ENCODE data around the gene DCP2. TPM values are rescaled to one million over a fixed set of nuclear protein-coding genes. Genes with fewer than 3 reads are reported as not detected.
A peak's percentile ranks its signal among the peaks of the same experiment; 100 is the strongest.

The DCP2 gene
- total and polyA plus RNA-seq, 2 donors, result 6.1 to 102 TPM

- WGBS, result 87% methylated on average over 1 of the region's 1 CpG
- no peak for DNase-seq (ENCODE audit: extremely low spot score)
- Histone ChIP-seq H3K4me1 (ENCODE audit: insufficient read depth) (no peaks in the 10 kb centered on the region), H3K27ac (ENCODE audit: low read depth) (no peak overlapping the region), H3K36me3 (ENCODE audit: insufficient read depth) (no peaks in the 10 kb centered on the region), H3K4me3 (ENCODE audit: low read depth, low read length) (no peak overlapping the region)
Measured at GRCh38 chr5:112974901-112975300, 1.7 kb upstream of the DCP2 start.

GRCh38 chr5:112975721-112976431 is 722 bp upstream of the DCP2 start:
- no peak for DNase-seq (ENCODE audit: extremely low spot score)
- WGBS, result 31% methylated on average over 11 of the region's 11 CpGs
- Histone ChIP-seq H3K4me3 (ENCODE audit: low read depth, low read length) (peak overlapping the region; percentile 78), H3K36me3 (ENCODE audit: insufficient read depth) (no peaks in the 10 kb centered on the region), H3K27ac (ENCODE audit: low read depth) (peak overlapping the region; percentile 25), H3K4me1 (ENCODE audit: insufficient read depth) (no peaks in the 10 kb centered on the region)

GRCh38 chr5:112977440-112977861 is 853 bp downstream of the DCP2 start:
- Histone ChIP-seq H3K27ac (ENCODE audit: low read depth) (peak overlapping the region; percentile 83), H3K4me1 (ENCODE audit: insufficient read depth) (no peaks in the 10 kb centered on the region), H3K36me3 (ENCODE audit: insufficient read depth) (no peaks in the 10 kb centered on the region), H3K4me3 (ENCODE audit: low read depth, low read length) (peak overlapping the region; percentile 78)
- under 1% methylated on average over 16 of the region's 16 CpGs for WGBS
- no peak for DNase-seq (ENCODE audit: extremely low spot score)

- H3K36me3 ChIP-seq (ENCODE audit: insufficient read depth), result no peaks in the 10 kb centered on the region
- no peak for DNase-seq (ENCODE audit: extremely low spot score)
- WGBS, result 20% methylated on average over 2 of the region's 2 CpGs
- no peaks in the 10 kb centered on the region for H3K4me1 ChIP-seq (ENCODE audit: insufficient read depth)
- no peak overlapping the region for H3K27ac ChIP-seq (ENCODE audit: low read depth)
- H3K4me3 ChIP-seq (ENCODE audit: low read depth, low read length), result no peak overlapping the region
Measured at GRCh38 chr5:112978836-112979235, 2.2 kb downstream of the DCP2 start.

GRCh38 chr5:112979723-112980122 is 3.1 kb downstream of the DCP2 start:
- Histone ChIP-seq H3K27ac (ENCODE audit: low read depth) (no peak overlapping the region), H3K4me3 (ENCODE audit: low read depth, low read length) (no peak overlapping the region), H3K4me1 (ENCODE audit: insufficient read depth) (no peaks in the 10 kb centered on the region), H3K36me3 (ENCODE audit: insufficient read depth) (no peaks in the 10 kb centered on the region)
- WGBS, result 70% methylated on average over 3 of the region's 3 CpGs
- no peak for DNase-seq (ENCODE audit: extremely low spot score)

- Histone ChIP-seq H3K4me3 (ENCODE audit: low read depth, low read length) (no peak overlapping the region), H3K36me3 (ENCODE audit: insufficient read depth) (no peaks in the 10 kb centered on the region), H3K27ac (ENCODE audit: low read depth) (no peak overlapping the region), H3K4me1 (ENCODE audit: insufficient read depth) (no peaks in the 10 kb centered on the region)
- 84% methylated on average over 2 of the region's 2 CpGs for WGBS
- no peak for DNase-seq (ENCODE audit: extremely low spot score)
Measured at GRCh38 chr5:112983363-112983762, 6.8 kb downstream of the DCP2 start.

GRCh38 chr5:112986224-112986623 is 9.6 kb downstream of the DCP2 start:
- 89% methylated on average over 4 of the region's 4 CpGs for WGBS
- H3K36me3 ChIP-seq (ENCODE audit: insufficient read depth), result no peaks in the 10 kb centered on the region

GRCh38 chr5:112995764-112996618 is 19.4 kb downstream of the DCP2 start:
- peaks cover 5% of the 10 kb centered on the region for H3K36me3 ChIP-seq (ENCODE audit: insufficient read depth)
- WGBS, result 24% methylated on average over 7 of the region's 7 CpGs

More at GRCh38 chr5:112986224-112986623, 9.6 kb downstream of the DCP2 start:
- H3K4me1 ChIP-seq (ENCODE audit: insufficient read depth), result no peaks in the 10 kb centered on the region
- H3K27ac ChIP-seq (ENCODE audit: low read depth), result no peak overlapping the region
- no peak for DNase-seq (ENCODE audit: extremely low spot score)
- no peak overlapping the region for H3K4me3 ChIP-seq (ENCODE audit: low read depth, low read length)

GRCh38 chr5:112996830-112997374 is 20.3 kb downstream of the DCP2 start:
- no peaks in the 10 kb centered on the region for H3K4me1 ChIP-seq (ENCODE audit: insufficient read depth)
- WGBS, result 76% methylated on average over 4 of the region's 4 CpGs

More at GRCh38 chr5:112995764-112996618, 19.4 kb downstream of the DCP2 start:
- Histone ChIP-seq H3K4me3 (ENCODE audit: low read depth, low read length) (no peak overlapping the region), H3K27ac (ENCODE audit: low read depth) (no peak overlapping the region), H3K4me1 (ENCODE audit: insufficient read depth) (no peaks in the 10 kb centered on the region)
- peak; percentile 45 for DNase-seq (ENCODE audit: extremely low spot score)

GRCh38 chr5:112998296-112998695 is 21.7 kb downstream of the DCP2 start:
- no peak overlapping the region for H3K27ac ChIP-seq (ENCODE audit: low read depth)
- peaks cover 10% of the 10 kb centered on the region for H3K36me3 ChIP-seq (ENCODE audit: insufficient read depth)
- WGBS, result 86% methylated on average over 4 of the region's 4 CpGs
- no peak for DNase-seq (ENCODE audit: extremely low spot score)
- no peaks in the 10 kb centered on the region for H3K4me1 ChIP-seq (ENCODE audit: insufficient read depth)
- no peak overlapping the region for H3K4me3 ChIP-seq (ENCODE audit: low read depth, low read length)

More at GRCh38 chr5:112996830-112997374, 20.3 kb downstream of the DCP2 start:
- H3K36me3 ChIP-seq (ENCODE audit: insufficient read depth), result peaks cover 8% of the 10 kb centered on the region
- no peak for DNase-seq (ENCODE audit: extremely low spot score)
- H3K4me3 ChIP-seq (ENCODE audit: low read depth, low read length), result no peak overlapping the region
- no peak overlapping the region for H3K27ac ChIP-seq (ENCODE audit: low read depth)

GRCh38 chr5:113000466-113000865 is 23.9 kb downstream of the DCP2 start:
- H3K4me1 ChIP-seq (ENCODE audit: insufficient read depth), result no peaks in the 10 kb centered on the region
- 93% methylated on average over 2 of the region's 2 CpGs for WGBS

GRCh38 chr5:113002423-113002822 is 25.8 kb downstream of the DCP2 start:
- Histone ChIP-seq H3K4me3 (ENCODE audit: low read depth, low read length) (no peak overlapping the region), H3K36me3 (ENCODE audit: insufficient read depth) (peaks cover 5% of the 10 kb centered on the region), H3K4me1 (ENCODE audit: insufficient read depth) (no peaks in the 10 kb centered on the region), H3K27ac (ENCODE audit: low read depth) (no peak overlapping the region)
- 96% methylated on average over 5 of the region's 5 CpGs for WGBS
- DNase-seq (ENCODE audit: extremely low spot score), result no peak

More at GRCh38 chr5:113000466-113000865, 23.9 kb downstream of the DCP2 start:
- DNase-seq (ENCODE audit: extremely low spot score), result no peak
- Histone ChIP-seq H3K27ac (ENCODE audit: low read depth) (no peak overlapping the region), H3K36me3 (ENCODE audit: insufficient read depth) (peaks cover 7% of the 10 kb centered on the region), H3K4me3 (ENCODE audit: low read depth, low read length) (no peak overlapping the region)

- no peak for DNase-seq (ENCODE audit: extremely low spot score)
- H3K4me3 ChIP-seq (ENCODE audit: low read depth, low read length), result no peak overlapping the region
- H3K36me3 ChIP-seq (ENCODE audit: insufficient read depth), result peaks cover 5% of the 10 kb centered on the region
- H3K4me1 ChIP-seq (ENCODE audit: insufficient read depth), result no peaks in the 10 kb centered on the region
- WGBS, result 78% methylated on average over 3 of the region's 3 CpGs
- no peak overlapping the region for H3K27ac ChIP-seq (ENCODE audit: low read depth)
Measured at GRCh38 chr5:113003763-113004162, 27.2 kb downstream of the DCP2 start.

All from urinary bladder (tissue), 4 donors.